22Rv1 (cell line): ENCODE results near the gene TMEM63C.
"Not testable (repeated sequence)": the region's sequence is repeated elsewhere in the genome, so short reads cannot be mapped to it uniquely, and the experiment has no call there.

Experiments used
- H3K27ac ChIP-seq: fragments of 450-650 bp; 2 replicates; pipeline ENCODE4 v1.5.1; 2017
- ZFX ChIP-seq: fragments of 450-650 bp; IDR thresholded peaks from 2 replicates; pipeline ENCODE4 v1.6.1; 2017; ENCODE audit warnings: antibody characterized with exemption, borderline replicate concordance
- TF ChIP-seq, protein P1 (sequence below): fragments of 450-650 bp; IDR thresholded peaks from 2 replicates; pipeline ENCODE4 v1.5.1; 2017; ENCODE audit warnings: mild to moderate bottlenecking

The TMEM63C gene

GRCh38 chr14:77158175-77158881 is 23.3 kb upstream of the TMEM63C start:
- TF ChIP-seq ZFX: no peak
- TF ChIP-seq, protein P1, sequence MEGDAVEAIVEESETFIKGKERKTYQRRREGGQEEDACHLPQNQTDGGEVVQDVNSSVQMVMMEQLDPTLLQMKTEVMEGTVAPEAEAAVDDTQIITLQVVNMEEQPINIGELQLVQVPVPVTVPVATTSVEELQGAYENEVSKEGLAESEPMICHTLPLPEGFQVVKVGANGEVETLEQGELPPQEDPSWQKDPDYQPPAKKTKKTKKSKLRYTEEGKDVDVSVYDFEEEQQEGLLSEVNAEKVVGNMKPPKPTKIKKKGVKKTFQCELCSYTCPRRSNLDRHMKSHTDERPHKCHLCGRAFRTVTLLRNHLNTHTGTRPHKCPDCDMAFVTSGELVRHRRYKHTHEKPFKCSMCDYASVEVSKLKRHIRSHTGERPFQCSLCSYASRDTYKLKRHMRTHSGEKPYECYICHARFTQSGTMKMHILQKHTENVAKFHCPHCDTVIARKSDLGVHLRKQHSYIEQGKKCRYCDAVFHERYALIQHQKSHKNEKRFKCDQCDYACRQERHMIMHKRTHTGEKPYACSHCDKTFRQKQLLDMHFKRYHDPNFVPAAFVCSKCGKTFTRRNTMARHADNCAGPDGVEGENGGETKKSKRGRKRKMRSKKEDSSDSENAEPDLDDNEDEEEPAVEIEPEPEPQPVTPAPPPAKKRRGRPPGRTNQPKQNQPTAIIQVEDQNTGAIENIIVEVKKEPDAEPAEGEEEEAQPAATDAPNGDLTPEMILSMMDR: no peak
- no peak overlapping the region for H3K27ac ChIP-seq

DNA sequence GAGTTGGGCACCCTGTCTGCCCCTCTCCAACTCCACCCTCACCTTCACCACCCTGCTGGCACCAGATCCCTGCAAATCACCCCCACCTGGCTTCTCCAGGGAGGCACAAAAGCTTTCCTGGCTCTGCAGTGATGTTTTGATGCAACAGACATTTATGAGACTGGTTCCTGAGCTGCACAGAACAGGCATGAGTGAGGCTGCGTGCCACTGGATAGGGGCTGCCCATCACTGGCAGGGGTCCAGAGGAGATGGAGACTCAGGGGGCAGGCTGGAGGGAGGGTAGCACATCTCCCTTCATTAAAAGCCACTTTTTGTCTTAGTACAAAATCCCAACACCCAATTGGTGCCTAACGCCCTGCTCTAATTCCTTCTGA is 22.7 kb upstream of the TMEM63C start:
- H3K27ac ChIP-seq: no peak overlapping the region
- TF ChIP-seq ZFX: no peak
- TF ChIP-seq, protein P1: no peak

GRCh38 chr14:77161011-77161410 is 20.6 kb upstream of the TMEM63C start:
- no peak overlapping the region for H3K27ac ChIP-seq
- TF ChIP-seq, protein P1: no peak
- TF ChIP-seq ZFX: no peak

GRCh38 chr14:77170045-77170444 is 11.6 kb upstream of the TMEM63C start:
- no peak overlapping the region for H3K27ac ChIP-seq
- TF ChIP-seq, protein P1: no peak
- no peak for TF ChIP-seq ZFX

- no peak overlapping the region for H3K27ac ChIP-seq
- no peak for TF ChIP-seq ZFX
- TF ChIP-seq, protein P1: no peak
Measured at GRCh38 chr14:77172916-77173315, 8.7 kb upstream of the TMEM63C start.

GRCh38 chr14:77173911-77174617 is 7.5 kb upstream of the TMEM63C start:
- H3K27ac ChIP-seq: not testable (repeated sequence)

DNA sequence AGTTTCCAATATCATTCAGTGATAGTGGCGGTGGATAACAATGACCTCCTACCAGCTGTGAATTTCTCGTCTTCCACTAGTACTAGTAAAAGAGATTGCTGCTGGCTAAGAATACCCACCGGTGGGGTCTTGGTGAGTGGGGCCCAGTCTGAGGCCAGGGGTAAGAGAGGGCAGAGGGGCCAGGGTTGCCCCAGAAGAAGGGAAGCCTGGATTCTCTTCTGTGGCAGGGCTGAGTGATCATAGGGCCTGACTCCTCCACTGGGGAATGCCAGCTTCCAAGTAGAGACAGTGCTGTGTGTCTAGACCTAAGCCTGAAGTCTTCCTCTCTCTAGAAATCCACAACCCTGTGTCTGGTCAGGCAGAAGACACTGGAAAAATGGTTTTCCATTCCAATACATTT is 5.8 kb upstream of the TMEM63C start:
- TF ChIP-seq, protein P1: no peak
- no peak for TF ChIP-seq ZFX
- H3K27ac ChIP-seq: no peak overlapping the region

DNA sequence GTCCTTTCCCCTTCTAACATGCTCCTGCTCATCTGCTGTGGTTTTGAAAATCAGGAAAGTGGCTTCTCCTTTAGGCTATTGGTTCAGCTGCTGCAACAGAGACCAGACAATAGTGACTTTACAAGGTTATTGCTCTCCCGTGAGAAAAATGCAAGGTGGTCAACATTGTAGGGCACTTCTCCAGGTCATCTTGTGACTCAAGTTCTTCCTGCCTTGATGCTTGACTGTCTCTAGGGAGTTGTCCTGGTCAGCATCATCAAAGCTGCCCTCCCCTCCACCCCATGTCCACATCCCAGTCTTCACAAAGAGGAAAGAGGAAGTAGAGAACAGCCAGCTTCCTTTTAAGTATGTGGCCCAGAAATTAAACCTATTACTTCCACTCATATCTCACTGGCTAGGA is 3.9 kb upstream of the TMEM63C start:
- no peak for TF ChIP-seq ZFX
- TF ChIP-seq, protein P1: no peak
- no peak overlapping the region for H3K27ac ChIP-seq
